Chondrocyte (in vitro differentiated cells): ENCODE measurements around the gene F13A1. TPM values are rescaled to one million over a fixed set of nuclear protein-coding genes. Genes with fewer than 3 reads are reported as not detected.
A peak's percentile ranks its signal among the peaks of the same experiment; 100 is the strongest.

Source experiments
- DNase-seq: peaks from one replicate; pipeline ENCODE4 v3.0.0; 2021; ENCODE audit warnings: mixed read lengths, low spot score
- H3K27ac Mint-ChIP-seq: one replicate; pipeline ENCODE4 v1.8.0; 2021; ENCODE audit warnings: mild to moderate bottlenecking, moderate library complexity, mixed read lengths; ENCODE audit not compliant: unreplicated experiment
- H3K27me3 Mint-ChIP-seq: 2 replicates; pipeline ENCODE4 v1.8.0; 2021; ENCODE audit warnings: low read depth, mixed read lengths
- H3K36me3 Mint-ChIP-seq: 2 replicates; pipeline ENCODE4 v1.8.0; 2021; ENCODE audit warnings: low read depth, mixed read lengths
- H3K4me1 Mint-ChIP-seq: 2 replicates; pipeline ENCODE4 v1.8.0; 2021; ENCODE audit warnings: low read depth, mild to moderate bottlenecking, mixed read lengths
- H3K4me3 Mint-ChIP-seq: one replicate; pipeline ENCODE4 v1.8.0; 2021; ENCODE audit warnings: mild to moderate bottlenecking, moderate library complexity, mixed read lengths; ENCODE audit not compliant: unreplicated experiment
- H3K9me3 Mint-ChIP-seq: 2 replicates; pipeline ENCODE4 v1.8.0; 2021; ENCODE audit warnings: low read depth, mixed read lengths
- total RNA-seq: library from RNA; stranded (reverse); gene quantifications from 3 replicates; pipeline ENCODE4 v1.2.1, GENCODE V29; 2021
- TF ChIP-seq, protein P1 (sequence below): fragments of 200-600 bp; sonication (generic); IDR thresholded peaks from 2 replicates; pipeline ENCODE4 v1.5.0; 2021; ENCODE audit warnings: antibody characterized with exemption, mild to moderate bottlenecking, moderate library complexity

Gene F13A1
- total RNA-seq, 1 donor from 2014 or later, result 2.7 TPM

DNA sequence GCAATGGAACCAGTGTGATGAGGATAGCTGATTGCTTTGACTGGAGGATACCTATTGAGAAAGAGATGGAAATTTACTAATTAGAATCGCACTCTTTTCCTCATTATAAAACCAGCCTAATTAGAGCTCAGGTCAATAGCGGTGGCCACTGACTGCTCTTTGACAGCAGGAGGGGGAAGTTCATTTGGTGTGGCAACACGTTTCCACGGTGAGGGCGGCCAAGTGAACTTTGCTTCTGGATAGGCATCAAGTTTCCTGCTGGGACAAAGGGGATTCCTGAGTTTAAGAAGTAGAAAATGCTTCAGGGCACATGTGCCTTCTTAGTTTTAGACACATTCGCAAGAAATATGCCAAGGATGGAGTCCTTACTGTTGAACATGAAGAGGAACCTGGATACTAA is 168.4 kb downstream of the F13A1 start:
- TF ChIP-seq, protein P1, sequence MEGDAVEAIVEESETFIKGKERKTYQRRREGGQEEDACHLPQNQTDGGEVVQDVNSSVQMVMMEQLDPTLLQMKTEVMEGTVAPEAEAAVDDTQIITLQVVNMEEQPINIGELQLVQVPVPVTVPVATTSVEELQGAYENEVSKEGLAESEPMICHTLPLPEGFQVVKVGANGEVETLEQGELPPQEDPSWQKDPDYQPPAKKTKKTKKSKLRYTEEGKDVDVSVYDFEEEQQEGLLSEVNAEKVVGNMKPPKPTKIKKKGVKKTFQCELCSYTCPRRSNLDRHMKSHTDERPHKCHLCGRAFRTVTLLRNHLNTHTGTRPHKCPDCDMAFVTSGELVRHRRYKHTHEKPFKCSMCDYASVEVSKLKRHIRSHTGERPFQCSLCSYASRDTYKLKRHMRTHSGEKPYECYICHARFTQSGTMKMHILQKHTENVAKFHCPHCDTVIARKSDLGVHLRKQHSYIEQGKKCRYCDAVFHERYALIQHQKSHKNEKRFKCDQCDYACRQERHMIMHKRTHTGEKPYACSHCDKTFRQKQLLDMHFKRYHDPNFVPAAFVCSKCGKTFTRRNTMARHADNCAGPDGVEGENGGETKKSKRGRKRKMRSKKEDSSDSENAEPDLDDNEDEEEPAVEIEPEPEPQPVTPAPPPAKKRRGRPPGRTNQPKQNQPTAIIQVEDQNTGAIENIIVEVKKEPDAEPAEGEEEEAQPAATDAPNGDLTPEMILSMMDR, result no peak
- no peak for DNase-seq
- peaks cover 12% of the 10 kb centered on the region for H3K27me3 Mint-ChIP-seq
- no peaks in the 10 kb centered on the region for H3K36me3 Mint-ChIP-seq
- H3K4me3 Mint-ChIP-seq, result no peak overlapping the region
- H3K27ac Mint-ChIP-seq, result no peak overlapping the region
- H3K9me3 Mint-ChIP-seq, result peaks cover 2% of the 10 kb centered on the region
- H3K4me1 Mint-ChIP-seq, result no peaks in the 10 kb centered on the region

DNA sequence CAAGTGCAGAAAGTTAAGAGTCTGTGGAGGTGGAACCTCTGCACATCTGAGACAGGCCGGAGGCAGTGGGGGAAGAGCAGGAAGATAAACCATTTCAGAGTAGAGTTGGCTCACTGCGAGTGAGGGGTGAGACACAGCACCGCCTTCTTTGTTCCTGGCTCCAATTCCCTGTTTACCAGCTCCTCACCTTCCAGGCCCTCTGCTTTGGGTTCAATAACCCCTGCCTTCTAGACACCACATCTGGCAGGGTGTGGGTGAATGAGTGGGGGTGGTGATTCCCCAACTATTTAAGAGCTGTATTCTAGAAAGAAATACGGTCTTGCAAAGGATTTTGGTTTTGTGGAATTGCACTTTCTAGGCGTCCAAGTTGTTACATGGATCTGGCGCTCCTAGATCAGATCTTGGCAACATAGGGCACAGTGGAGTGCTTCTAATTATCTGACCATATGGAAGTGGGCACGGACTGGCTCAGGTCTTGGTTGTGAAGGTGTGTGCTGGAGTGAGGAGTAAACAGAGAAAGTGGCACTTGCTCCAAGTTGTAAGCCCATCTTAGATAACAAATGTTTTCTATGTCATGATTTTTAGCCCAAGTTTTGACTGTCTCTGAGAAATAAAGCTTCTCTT is 172.2 kb downstream of the F13A1 start:
- Mint-ChIP-seq H3K4me3 (no peak overlapping the region), H3K4me1 (no peaks in the 10 kb centered on the region), H3K27ac (no peak overlapping the region), H3K9me3 (peaks cover 13% of the 10 kb centered on the region), H3K36me3 (no peaks in the 10 kb centered on the region), H3K27me3 (peaks cover 5% of the 10 kb centered on the region)
- no peak for DNase-seq
- TF ChIP-seq, protein P1, result no peak

DNA sequence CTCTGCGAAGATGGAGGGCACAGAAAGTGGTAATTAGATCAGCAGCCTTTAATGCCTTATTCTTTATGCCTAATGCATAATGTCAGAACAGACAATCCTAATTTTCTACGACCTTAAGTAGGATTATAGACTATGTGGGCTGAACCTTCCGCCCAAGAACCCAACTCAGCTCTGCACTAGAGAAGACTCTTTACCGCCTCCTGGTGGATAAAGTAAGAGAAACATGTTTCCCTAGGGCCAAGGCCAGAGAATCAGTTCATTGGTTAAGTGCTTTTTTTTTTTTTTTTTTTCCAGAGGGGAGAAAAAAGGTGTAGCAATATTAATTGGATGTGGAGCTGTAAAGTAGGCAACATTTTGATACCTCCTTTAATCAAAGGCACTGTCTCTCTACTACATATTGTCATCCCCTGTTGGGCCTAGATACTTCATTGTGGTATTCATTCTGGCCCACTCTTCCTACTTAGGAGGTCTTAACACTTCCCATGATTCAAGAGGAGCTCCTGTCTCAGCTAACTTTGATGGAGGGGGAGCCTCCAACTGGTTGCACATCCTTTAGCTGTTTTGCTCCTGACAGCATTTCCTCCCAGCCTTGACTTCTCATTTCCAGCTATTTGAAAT is 188.9 kb downstream of the F13A1 start:
- TF ChIP-seq, protein P1, result peak; percentile 69
- H3K27me3 Mint-ChIP-seq, result peaks cover 13% of the 10 kb centered on the region
- H3K36me3 Mint-ChIP-seq, result no peaks in the 10 kb centered on the region
- no peaks in the 10 kb centered on the region for H3K4me1 Mint-ChIP-seq
- no peak overlapping the region for H3K4me3 Mint-ChIP-seq
- DNase-seq, result no peak
- no peaks in the 10 kb centered on the region for H3K9me3 Mint-ChIP-seq
- H3K27ac Mint-ChIP-seq, result no peak overlapping the region

DNA sequence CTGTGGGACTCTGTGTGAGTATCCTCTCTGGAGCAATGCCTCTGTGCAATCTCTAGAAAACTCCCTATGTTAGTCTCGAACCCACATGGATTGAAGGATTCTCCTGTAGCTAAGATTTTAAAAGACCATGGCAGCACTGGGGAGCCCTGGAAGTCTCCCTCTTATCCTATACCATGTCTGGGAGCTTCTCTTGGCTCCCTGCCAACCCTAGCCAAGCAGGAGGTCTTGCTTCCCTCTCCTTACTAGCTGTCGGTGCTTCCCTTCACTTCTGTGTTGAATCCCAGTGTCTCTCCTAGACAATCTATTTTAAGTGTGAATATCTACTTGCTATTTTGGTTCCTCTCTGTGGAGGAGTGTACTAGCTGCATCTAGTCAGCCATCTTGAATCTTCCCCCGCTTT is 195.0 kb downstream of the F13A1 start:
- H3K4me3 Mint-ChIP-seq, result no peak overlapping the region
- H3K27ac Mint-ChIP-seq, result no peak overlapping the region
- DNase-seq, result no peak
- peaks cover 22% of the 10 kb centered on the region for H3K9me3 Mint-ChIP-seq
- peaks cover 9% of the 10 kb centered on the region for H3K27me3 Mint-ChIP-seq
- H3K4me1 Mint-ChIP-seq, result no peaks in the 10 kb centered on the region
- H3K36me3 Mint-ChIP-seq, result peaks cover 6% of the 10 kb centered on the region
- TF ChIP-seq, protein P1, result no peak

DNA sequence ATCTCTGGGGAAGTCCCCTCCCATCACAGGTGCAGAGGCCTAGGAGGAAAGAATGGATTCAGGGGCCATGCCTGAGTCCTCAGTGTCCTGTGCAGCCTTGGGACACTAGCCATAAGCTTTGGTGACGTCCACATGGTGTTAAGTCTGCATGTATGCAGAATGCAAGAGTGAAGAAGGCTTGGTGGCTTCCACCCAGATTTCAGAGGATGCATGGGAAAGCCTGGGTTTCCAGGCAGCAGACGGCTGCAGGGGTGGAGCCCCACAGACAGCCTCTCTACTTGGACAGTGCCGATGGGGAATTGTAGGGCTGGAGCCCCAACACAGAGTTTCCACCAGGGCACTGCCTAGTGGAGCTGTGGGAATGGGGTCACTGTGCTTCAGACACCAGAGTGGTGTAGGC is 196.7 kb downstream of the F13A1 start:
- H3K27me3 Mint-ChIP-seq, result peaks cover 5% of the 10 kb centered on the region
- DNase-seq, result no peak
- no peak overlapping the region for H3K27ac Mint-ChIP-seq
- TF ChIP-seq, protein P1, result no peak
- H3K4me3 Mint-ChIP-seq, result no peak overlapping the region
- H3K4me1 Mint-ChIP-seq, result no peaks in the 10 kb centered on the region
- peaks cover 6% of the 10 kb centered on the region for H3K36me3 Mint-ChIP-seq
- H3K9me3 Mint-ChIP-seq, result peaks cover 22% of the 10 kb centered on the region
